GM10248 (cell line): ENCODE data around the gene SRPK2.
"Not testable (repeated sequence)": the region's sequence is repeated elsewhere in the genome, so short reads cannot be mapped to it uniquely, and the experiment has no call there.

Source experiments
- CTCF ChIA-PET: fragments of 300-600 bp; sonication (Branson Sonifier 250); formaldehyde crosslinking; extraction: SDS; loops from one replicate; lab custom pipeline; 2021; ENCODE audit warnings: antibody characterized with exemption; lab: Yijun Ruan, JAX
- POLR2A ChIA-PET: fragments of 350-650 bp; sonication (Branson Sonifier 250); formaldehyde crosslinking; extraction: SDS; loops from one replicate; lab custom pipeline; 2020; ENCODE audit warnings: antibody characterized with exemption; lab: Yijun Ruan, JAX
- DNase-seq: peaks from one replicate; pipeline ENCODE4 v3.0.0; 2012; ENCODE audit errors: extremely low spot score
- TF ChIP-seq, protein P1 (sequence below): IDR thresholded peaks from 2 replicates; pipeline ENCODE4 v1.5.1; 2012; ENCODE audit warnings: mild to moderate bottlenecking, low read depth; ENCODE audit errors: extremely low read depth, missing control alignments, control extremely low read depth

SRPK2 gene

GRCh38 chr7:105350906-105351305 is 37.8 kb downstream of the SRPK2 start:
- no peak for DNase-seq
- TF ChIP-seq, protein P1, sequence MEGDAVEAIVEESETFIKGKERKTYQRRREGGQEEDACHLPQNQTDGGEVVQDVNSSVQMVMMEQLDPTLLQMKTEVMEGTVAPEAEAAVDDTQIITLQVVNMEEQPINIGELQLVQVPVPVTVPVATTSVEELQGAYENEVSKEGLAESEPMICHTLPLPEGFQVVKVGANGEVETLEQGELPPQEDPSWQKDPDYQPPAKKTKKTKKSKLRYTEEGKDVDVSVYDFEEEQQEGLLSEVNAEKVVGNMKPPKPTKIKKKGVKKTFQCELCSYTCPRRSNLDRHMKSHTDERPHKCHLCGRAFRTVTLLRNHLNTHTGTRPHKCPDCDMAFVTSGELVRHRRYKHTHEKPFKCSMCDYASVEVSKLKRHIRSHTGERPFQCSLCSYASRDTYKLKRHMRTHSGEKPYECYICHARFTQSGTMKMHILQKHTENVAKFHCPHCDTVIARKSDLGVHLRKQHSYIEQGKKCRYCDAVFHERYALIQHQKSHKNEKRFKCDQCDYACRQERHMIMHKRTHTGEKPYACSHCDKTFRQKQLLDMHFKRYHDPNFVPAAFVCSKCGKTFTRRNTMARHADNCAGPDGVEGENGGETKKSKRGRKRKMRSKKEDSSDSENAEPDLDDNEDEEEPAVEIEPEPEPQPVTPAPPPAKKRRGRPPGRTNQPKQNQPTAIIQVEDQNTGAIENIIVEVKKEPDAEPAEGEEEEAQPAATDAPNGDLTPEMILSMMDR, result no peak
- ChIA-PET CTCF (interaction anchor here (1.5 to 1.8 kb wide), 2 partner anchors 19 to 370 kb away, joined by 3 to 4 read pairs; no protein-coding TSS in a partner anchor), POLR2A (interaction anchor here (0.6 kb wide), 1 partner anchor 123 kb away, joined by 3 read pairs; no protein-coding TSS in a partner anchor)

- POLR2A ChIA-PET, result not testable (repeated sequence)
Measured at GRCh38 chr7:105348177-105348576, 40.5 kb downstream of the SRPK2 start.

GRCh38 chr7:105346593-105347322 is 42.0 kb downstream of the SRPK2 start:
- no peak for DNase-seq
- POLR2A ChIA-PET, result no interaction called here
- CTCF ChIA-PET, result no interaction called here
- TF ChIP-seq, protein P1, result no peak

More at GRCh38 chr7:105348177-105348576, 40.5 kb downstream of the SRPK2 start:
- CTCF ChIA-PET, DNase-seq: not testable (repeated sequence)

GRCh38 chr7:105346138-105346537 is 42.6 kb downstream of the SRPK2 start:
- POLR2A ChIA-PET, result no interaction called here
- CTCF ChIA-PET, result interaction anchor here (1.2 kb wide), 1 partner anchor 10 kb away, joined by 3 read pairs; no protein-coding TSS in a partner anchor
- TF ChIP-seq, protein P1, result no peak
- no peak for DNase-seq

DNA sequence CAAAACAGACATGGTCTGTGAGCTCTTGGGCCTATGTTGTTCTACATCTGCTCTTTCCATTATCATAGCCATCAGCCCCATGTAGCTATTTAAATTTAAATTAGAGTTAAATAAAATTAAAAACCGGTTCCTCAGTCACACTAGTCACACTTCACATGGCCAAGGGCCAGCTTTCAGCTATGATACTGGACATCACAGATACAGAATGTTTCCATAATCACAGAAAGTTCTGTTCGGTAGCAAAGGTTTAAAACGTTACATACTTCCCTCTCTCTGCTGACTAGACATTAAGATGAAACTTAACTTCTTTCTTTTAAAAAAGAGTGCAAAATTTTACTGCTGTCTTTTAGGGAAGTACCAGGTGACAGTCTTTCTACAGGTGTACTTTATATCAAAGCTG is 43.0 kb downstream of the SRPK2 start:
- TF ChIP-seq, protein P1, result no peak
- CTCF ChIA-PET, result interaction anchor here (1.0 to 1.2 kb wide), 2 partner anchors 9 to 11 kb away, joined by 3 read pairs; no protein-coding TSS in a partner anchor
- no peak for DNase-seq
- POLR2A ChIA-PET, result no interaction called here

DNA sequence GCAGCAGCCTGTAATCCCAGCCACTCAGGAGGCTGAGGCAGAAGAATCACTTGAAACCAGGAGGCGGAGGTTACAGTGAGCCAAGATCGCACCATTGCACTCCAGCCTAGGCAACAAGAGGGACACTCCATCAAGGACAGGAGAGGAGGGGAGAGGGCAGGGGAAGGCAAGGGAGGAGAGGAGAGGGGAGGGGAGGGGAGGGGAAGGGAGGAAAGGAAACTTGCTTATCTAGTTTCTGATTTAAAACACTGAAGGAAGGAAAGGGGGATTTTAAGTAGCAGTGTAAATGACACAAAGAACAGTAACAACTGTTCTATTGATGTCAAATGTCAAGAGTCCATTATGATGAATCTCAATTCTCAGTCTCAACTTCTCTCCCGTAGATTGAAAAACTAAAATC is 43.7 kb downstream of the SRPK2 start:
- no peak for DNase-seq
- ChIA-PET CTCF (interaction anchor here (1.0 to 1.2 kb wide), 2 partner anchors 10 to 11 kb away, joined by 3 read pairs; no protein-coding TSS in a partner anchor), POLR2A (no interaction called here)
- TF ChIP-seq, protein P1, result no peak
